Measurements from ENCODE around the gene PYGO2.

PYGO2 gene

GRCh38 chr1:154926201-154926600 lies 35.4 kb downstream of the PYGO2 start:
- Histone ChIP-seq H2BK12ac (ENCODE audit: low read length) (no peak overlapping the region), H3K4ac (ENCODE audit: low read depth, low read length) (no peak overlapping the region), H3K79me1 (ENCODE audit: low read length) (no peaks in the 10 kb centered on the region), H3K23ac (ENCODE audit: low read length) (no peak overlapping the region), H3K18ac (ENCODE audit: low read length) (no peak overlapping the region), H3K36me3 (ENCODE audit: control insufficient read depth in 1 of 2, insufficient read depth in 2 of 2, low read length in 2 of 2) (peaks cover 9% of the 10 kb centered on the region in 2 experiments), H2BK120ac (ENCODE audit: insufficient read depth, low read length, poor library complexity) (no peak overlapping the region), H3K9me3 (ENCODE audit: insufficient read depth, low read depth, low read length) (peaks cover 2% of the 10 kb centered on the region), H3K4me2 (ENCODE audit: low read length) (no peak overlapping the region), H3K27me3 (ENCODE audit: insufficient read depth, low read length) (no peaks in the 10 kb centered on the region), H3K4me3 (ENCODE audit: low read depth, low read length) (no peak overlapping the region), H4K91ac (ENCODE audit: low read depth, low read length) (no peak overlapping the region), H2AFZ (ENCODE audit: insufficient read depth, low read length, poor library complexity) (no peak overlapping the region), H3K27ac (ENCODE audit: low read depth, low read length) (no peak overlapping the region), H4K12ac (ENCODE audit: low read depth, low read length) (no peak overlapping the region), H3K9ac (ENCODE audit: low read length) (no peak overlapping the region), H3K4me1 (ENCODE audit: control insufficient read depth in 1 of 2, insufficient read depth in 2 of 2, low read length in 2 of 2) (no peaks in the 10 kb centered on the region), H2AK5ac (ENCODE audit: low read length) (no peak overlapping the region), H3K14ac (ENCODE audit: low read length) (no peak overlapping the region), H3K79me2 (ENCODE audit: control insufficient read depth, insufficient read depth, low read length, poor library complexity) (no peaks in the 10 kb centered on the region), H2BK5ac (ENCODE audit: low read depth, low read length, poor library complexity) (no peak overlapping the region), H4K8ac (ENCODE audit: low read depth, low read length) (no peak overlapping the region)
- DNase-seq = no peak
- WGBS (ENCODE audit: extremely low coverage, insufficient coverage, insufficient read length) = no CpG with 5 or more reads among the region's 13 CpGs

- no peak overlapping the region for H2AK5ac ChIP-seq (ENCODE audit: low read length)
- H3K27ac ChIP-seq (ENCODE audit: low read depth, low read length) = no peak overlapping the region
- no peak overlapping the region for H4K8ac ChIP-seq (ENCODE audit: low read depth, low read length)
- H2BK5ac ChIP-seq (ENCODE audit: low read depth, low read length, poor library complexity) = no peak overlapping the region
- no peak overlapping the region for H4K12ac ChIP-seq (ENCODE audit: low read depth, low read length)
- no peak overlapping the region for H2BK120ac ChIP-seq (ENCODE audit: insufficient read depth, low read length, poor library complexity)
- no peak overlapping the region for H3K9ac ChIP-seq (ENCODE audit: low read length)
- H3K18ac ChIP-seq (ENCODE audit: low read length) = no peak overlapping the region
- H3K79me1 ChIP-seq (ENCODE audit: low read length) = no peaks in the 10 kb centered on the region
- H3K79me2 ChIP-seq (ENCODE audit: control insufficient read depth, insufficient read depth, low read length, poor library complexity) = no peaks in the 10 kb centered on the region
- no peak overlapping the region for H4K91ac ChIP-seq (ENCODE audit: low read depth, low read length)
- H3K9me3 ChIP-seq (ENCODE audit: insufficient read depth, low read depth, low read length) = peaks cover 2% of the 10 kb centered on the region
- no peak overlapping the region for H3K4me3 ChIP-seq (ENCODE audit: low read depth, low read length)
- H2AFZ ChIP-seq (ENCODE audit: insufficient read depth, low read length, poor library complexity) = no peak overlapping the region
- no peak overlapping the region for H3K23ac ChIP-seq (ENCODE audit: low read length)
- peaks cover 8 to 9% of the 10 kb centered on the region in 2 experiments for H3K36me3 ChIP-seq (ENCODE audit: control insufficient read depth in 1 of 2, insufficient read depth in 2 of 2, low read length in 2 of 2)
- H2BK12ac ChIP-seq (ENCODE audit: low read length) = no peak overlapping the region
- no peak for DNase-seq
- H3K27me3 ChIP-seq (ENCODE audit: insufficient read depth, low read length) = no peaks in the 10 kb centered on the region
- no CpG with 5 or more reads among the region's 3 CpGs for WGBS (ENCODE audit: extremely low coverage, insufficient coverage, insufficient read length)
- H3K4me1 ChIP-seq (ENCODE audit: control insufficient read depth in 1 of 2, insufficient read depth in 2 of 2, low read length in 2 of 2) = no peaks in the 10 kb centered on the region
- H3K4me2 ChIP-seq (ENCODE audit: low read length) = no peak overlapping the region
- H3K4ac ChIP-seq (ENCODE audit: low read depth, low read length) = no peak overlapping the region
- H3K14ac ChIP-seq (ENCODE audit: low read length) = no peak overlapping the region
Measured at GRCh38 chr1:154925335-154926170, 36.0 kb downstream of the PYGO2 start.

- no peak overlapping the region for H3K9ac ChIP-seq (ENCODE audit: low read length)
- H2BK12ac ChIP-seq (ENCODE audit: low read length) = no peak overlapping the region
- no peak overlapping the region for H3K23ac ChIP-seq (ENCODE audit: low read length)
- no peak overlapping the region for H3K4me2 ChIP-seq (ENCODE audit: low read length)
- H4K91ac ChIP-seq (ENCODE audit: low read depth, low read length) = no peak overlapping the region
- H3K4ac ChIP-seq (ENCODE audit: low read depth, low read length) = no peak overlapping the region
- no peak for DNase-seq
- H2BK5ac ChIP-seq (ENCODE audit: low read depth, low read length, poor library complexity) = no peak overlapping the region
- no peak overlapping the region for H3K18ac ChIP-seq (ENCODE audit: low read length)
- WGBS (ENCODE audit: extremely low coverage, insufficient coverage, insufficient read length) = no CpG with 5 or more reads among the region's 3 CpGs
- H2AFZ ChIP-seq (ENCODE audit: insufficient read depth, low read length, poor library complexity) = no peak overlapping the region
- peaks cover 2% of the 10 kb centered on the region for H3K9me3 ChIP-seq (ENCODE audit: insufficient read depth, low read depth, low read length)
- no peak overlapping the region for H3K27ac ChIP-seq (ENCODE audit: low read depth, low read length)
- no peak overlapping the region for H3K14ac ChIP-seq (ENCODE audit: low read length)
- no peak overlapping the region for H4K8ac ChIP-seq (ENCODE audit: low read depth, low read length)
- no peaks in the 10 kb centered on the region for H3K27me3 ChIP-seq (ENCODE audit: insufficient read depth, low read length)
- no peaks in the 10 kb centered on the region for H3K79me2 ChIP-seq (ENCODE audit: control insufficient read depth, insufficient read depth, low read length, poor library complexity)
- H3K4me3 ChIP-seq (ENCODE audit: low read depth, low read length) = no peak overlapping the region
- no peak overlapping the region for H2AK5ac ChIP-seq (ENCODE audit: low read length)
- H2BK120ac ChIP-seq (ENCODE audit: insufficient read depth, low read length, poor library complexity) = no peak overlapping the region
- no peaks in the 10 kb centered on the region for H3K79me1 ChIP-seq (ENCODE audit: low read length)
- no peak overlapping the region for H4K12ac ChIP-seq (ENCODE audit: low read depth, low read length)
- peaks cover 6 to 8% of the 10 kb centered on the region in 2 experiments for H3K36me3 ChIP-seq (ENCODE audit: control insufficient read depth in 1 of 2, insufficient read depth in 2 of 2, low read length in 2 of 2)
- no peaks in the 10 kb centered on the region for H3K4me1 ChIP-seq (ENCODE audit: control insufficient read depth in 1 of 2, insufficient read depth in 2 of 2, low read length in 2 of 2)
Measured at GRCh38 chr1:154923695-154924094, 37.9 kb downstream of the PYGO2 start.

GRCh38 chr1:154913273-154913672 lies 48.3 kb downstream of the PYGO2 start:
- H3K14ac ChIP-seq (ENCODE audit: low read length) = no peak overlapping the region
- no peak overlapping the region for H3K27ac ChIP-seq (ENCODE audit: low read depth, low read length)
- no peak overlapping the region for H4K12ac ChIP-seq (ENCODE audit: low read depth, low read length)
- no peak overlapping the region for H2BK120ac ChIP-seq (ENCODE audit: insufficient read depth, low read length, poor library complexity)
- no peaks in the 10 kb centered on the region for H3K4me1 ChIP-seq (ENCODE audit: control insufficient read depth in 1 of 2, insufficient read depth in 2 of 2, low read length in 2 of 2)
- H3K4ac ChIP-seq (ENCODE audit: low read depth, low read length) = no peak overlapping the region
- no peak overlapping the region for H4K8ac ChIP-seq (ENCODE audit: low read depth, low read length)
- no peak overlapping the region for H2BK5ac ChIP-seq (ENCODE audit: low read depth, low read length, poor library complexity)
- no peak overlapping the region for H3K9ac ChIP-seq (ENCODE audit: low read length)
- H3K27me3 ChIP-seq (ENCODE audit: insufficient read depth, low read length) = no peaks in the 10 kb centered on the region
- H3K36me3 ChIP-seq (ENCODE audit: control insufficient read depth in 1 of 2, insufficient read depth in 2 of 2, low read length in 2 of 2) = no peaks in the 10 kb centered on the region
- H4K91ac ChIP-seq (ENCODE audit: low read depth, low read length) = no peak overlapping the region
- H2BK12ac ChIP-seq (ENCODE audit: low read length) = no peak overlapping the region
- no peak overlapping the region for H3K4me3 ChIP-seq (ENCODE audit: low read depth, low read length)
- H3K4me2 ChIP-seq (ENCODE audit: low read length) = no peak overlapping the region
- H2AK5ac ChIP-seq (ENCODE audit: low read length) = no peak overlapping the region
- DNase-seq = no peak
- H3K18ac ChIP-seq (ENCODE audit: low read length) = no peak overlapping the region
- peaks cover 16% of the 10 kb centered on the region for H3K9me3 ChIP-seq (ENCODE audit: insufficient read depth, low read depth, low read length)
- no CpG with 5 or more reads among the region's 3 CpGs for WGBS (ENCODE audit: extremely low coverage, insufficient coverage, insufficient read length)
- H3K23ac ChIP-seq (ENCODE audit: low read length) = no peak overlapping the region
- no peaks in the 10 kb centered on the region for H3K79me2 ChIP-seq (ENCODE audit: control insufficient read depth, insufficient read depth, low read length, poor library complexity)
- no peaks in the 10 kb centered on the region for H3K79me1 ChIP-seq (ENCODE audit: low read length)
- no peak overlapping the region for H2AFZ ChIP-seq (ENCODE audit: insufficient read depth, low read length, poor library complexity)

Measured in trophoblast cell (in vitro differentiated cells and primary cell).